Progenitor cell of endocrine pancreas (in vitro differentiated cells): ENCODE measurements around the gene PRR5L. TPM values are rescaled to one million over a fixed set of nuclear protein-coding genes. Genes with fewer than 3 reads are reported as not detected.

ENCODE experiments used
- DNase-seq: peaks from one replicate; pipeline ENCODE4 v3.0.0; 2021; ENCODE audit warnings: low spot score; ENCODE audit not compliant: unreplicated experiment
- H3K27ac Mint-ChIP-seq: 2 replicates; pipeline ENCODE4 v1.8.0; 2021; ENCODE audit warnings: mild to moderate bottlenecking, moderate library complexity, mixed read lengths
- H3K27me3 Mint-ChIP-seq: 2 replicates; pipeline ENCODE4 v1.8.0; 2021; ENCODE audit warnings: mixed read lengths
- H3K36me3 Mint-ChIP-seq: 2 replicates; pipeline ENCODE4 v1.8.0; 2022; ENCODE audit warnings: mixed read lengths; ENCODE audit not compliant: insufficient read depth
- H3K4me1 Mint-ChIP-seq: 2 replicates; pipeline ENCODE4 v1.8.0; 2021; ENCODE audit warnings: low read depth, mixed read lengths
- H3K4me3 Mint-ChIP-seq: 2 replicates; pipeline ENCODE4 v1.8.0; 2021; ENCODE audit warnings: low read depth, mild to moderate bottlenecking, moderate library complexity, mixed read lengths
- H3K9me3 Mint-ChIP-seq: 2 replicates; pipeline ENCODE4 v1.8.0; 2021; ENCODE audit warnings: low read depth, mixed read lengths
- CTCF ChIP-seq: fragments of 200-600 bp; sonication (generic); IDR thresholded peaks from one replicate; pipeline ENCODE4 v1.5.0; 2021; ENCODE audit warnings: antibody characterized with exemption, mild to moderate bottlenecking; ENCODE audit not compliant: unreplicated experiment
- total RNA-seq: library from RNA; stranded (reverse); gene quantifications from 2 replicates; pipeline ENCODE4 v1.2.1, GENCODE V29; 2021

PRR5L gene
- total RNA-seq, 1 donor from 2014 or later = 1.7 TPM

DNA sequence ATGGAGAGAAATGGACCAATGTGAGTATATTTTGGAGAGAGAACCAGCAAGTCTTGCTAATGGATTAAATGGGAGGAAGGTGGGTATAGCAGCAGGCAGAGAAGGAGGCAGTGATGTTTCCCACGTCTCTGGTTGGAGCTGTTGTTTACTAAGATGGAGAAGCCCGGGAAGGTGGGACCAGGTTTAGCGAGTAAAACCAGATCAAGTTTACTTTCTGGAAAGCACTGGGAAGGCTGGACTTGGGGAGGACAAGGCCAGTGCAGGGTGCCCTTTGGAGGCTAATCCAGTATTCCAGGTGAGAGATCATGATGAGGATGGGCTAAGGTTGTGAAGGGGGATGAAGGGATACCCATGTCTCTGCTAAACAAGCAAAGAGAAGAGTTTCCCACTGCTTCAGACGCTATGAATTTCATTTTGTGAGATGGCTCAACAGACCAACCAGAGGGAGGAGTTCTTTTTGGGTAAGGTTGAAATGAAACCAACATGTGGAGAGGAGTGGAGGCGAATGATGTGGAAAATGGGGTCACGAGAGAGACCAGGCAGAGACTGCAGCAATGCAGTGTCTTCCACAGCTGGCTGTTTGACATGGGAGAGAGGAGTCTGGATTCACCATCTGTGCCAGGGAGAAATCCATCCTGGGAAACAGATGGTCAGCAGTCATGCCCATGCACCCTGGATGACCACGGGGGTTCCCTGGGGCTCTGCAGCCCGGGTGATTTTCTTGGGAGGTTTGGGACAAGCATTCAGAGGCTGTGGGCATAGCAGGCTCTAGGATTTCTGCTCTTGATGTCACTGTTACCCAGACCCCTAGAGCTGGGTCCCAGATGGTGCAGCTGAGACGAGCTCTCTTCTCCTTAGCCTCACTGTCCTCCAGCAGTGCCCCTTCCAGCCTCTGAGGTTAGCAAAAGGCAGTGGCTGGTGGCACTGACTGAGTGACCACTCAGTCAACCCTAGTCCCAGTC is 31.8 kb upstream of the PRR5L start:
- peaks cover 16% of the 10 kb centered on the region for H3K27me3 Mint-ChIP-seq
- DNase-seq = no peak
- H3K27ac Mint-ChIP-seq = no peak overlapping the region
- no peak for TF ChIP-seq CTCF
- no peak overlapping the region for H3K4me3 Mint-ChIP-seq
- no peaks in the 10 kb centered on the region for H3K9me3 Mint-ChIP-seq
- H3K4me1 Mint-ChIP-seq = peaks cover 5% of the 10 kb centered on the region
- no peaks in the 10 kb centered on the region for H3K36me3 Mint-ChIP-seq

DNA sequence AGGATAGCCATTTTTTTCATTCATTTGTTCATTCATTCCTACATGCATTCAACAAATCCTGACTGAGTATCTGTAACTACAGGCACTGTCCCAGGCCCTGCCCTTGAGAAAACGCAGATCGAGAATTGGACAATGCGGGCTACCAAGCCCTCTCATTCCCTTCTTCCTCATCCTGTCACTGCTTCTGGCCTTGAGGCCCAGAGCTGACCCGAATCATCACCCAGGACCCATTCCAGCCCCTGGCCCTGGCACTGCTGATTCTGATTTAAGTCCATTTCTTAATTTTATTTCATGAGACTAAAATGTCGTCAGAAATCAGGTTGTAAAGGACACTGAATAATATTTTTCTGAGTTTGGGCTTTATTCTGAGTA is 31.1 kb upstream of the PRR5L start:
- no peak overlapping the region for H3K27ac Mint-ChIP-seq
- H3K27me3 Mint-ChIP-seq = peaks cover 16% of the 10 kb centered on the region
- H3K4me3 Mint-ChIP-seq = no peak overlapping the region
- H3K36me3 Mint-ChIP-seq = no peaks in the 10 kb centered on the region
- no peak for TF ChIP-seq CTCF
- no peak for DNase-seq
- H3K9me3 Mint-ChIP-seq = no peaks in the 10 kb centered on the region
- peaks cover 5% of the 10 kb centered on the region for H3K4me1 Mint-ChIP-seq

DNA sequence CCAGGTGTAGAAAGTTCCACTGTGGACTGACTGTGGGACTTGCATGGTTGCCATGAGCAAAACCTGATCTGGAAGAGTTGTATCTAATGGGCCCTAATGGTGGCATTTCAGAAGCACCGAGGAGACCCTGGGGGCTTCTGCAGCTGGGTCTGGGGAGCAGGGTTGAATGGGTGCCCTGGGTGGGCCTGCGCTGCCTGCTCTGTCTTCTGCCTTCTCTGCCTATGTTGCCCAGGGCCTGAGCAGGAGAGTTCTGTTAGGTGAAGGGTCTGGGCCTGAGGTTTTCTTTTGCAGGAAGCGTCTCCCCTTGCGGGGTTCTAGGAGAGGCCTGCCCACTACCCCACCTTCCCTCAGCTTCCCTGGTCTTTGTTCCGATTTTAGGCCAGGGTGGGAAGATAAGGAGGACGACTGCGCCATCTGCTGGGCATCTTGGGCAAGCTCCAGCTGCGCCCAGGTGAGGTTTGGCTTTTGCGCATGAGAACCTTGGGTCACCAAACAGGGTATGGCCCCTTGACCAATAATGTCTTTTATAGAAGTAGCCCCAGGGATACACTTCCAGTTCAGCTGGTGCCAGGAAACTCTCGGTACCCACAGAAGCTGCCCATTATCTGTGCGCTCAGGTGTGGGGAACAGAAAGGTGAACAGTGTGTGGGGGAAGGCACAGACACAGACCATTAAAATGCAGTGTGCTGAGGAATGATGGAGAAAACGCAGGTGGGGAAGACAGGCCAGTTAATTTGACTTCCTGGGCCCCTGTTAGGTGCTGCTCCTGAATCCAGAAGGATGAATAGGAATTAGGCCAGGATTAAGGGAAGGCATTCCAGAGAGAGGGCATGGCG is 30.1 kb upstream of the PRR5L start:
- peak; percentile 89 for TF ChIP-seq CTCF
- no peak overlapping the region for H3K4me3 Mint-ChIP-seq
- H3K36me3 Mint-ChIP-seq = peaks cover 3% of the 10 kb centered on the region
- peak; percentile 51 for DNase-seq
- peaks cover 15% of the 10 kb centered on the region for H3K27me3 Mint-ChIP-seq
- peaks cover 5% of the 10 kb centered on the region for H3K4me1 Mint-ChIP-seq
- H3K9me3 Mint-ChIP-seq = no peaks in the 10 kb centered on the region
- no peak overlapping the region for H3K27ac Mint-ChIP-seq

DNA sequence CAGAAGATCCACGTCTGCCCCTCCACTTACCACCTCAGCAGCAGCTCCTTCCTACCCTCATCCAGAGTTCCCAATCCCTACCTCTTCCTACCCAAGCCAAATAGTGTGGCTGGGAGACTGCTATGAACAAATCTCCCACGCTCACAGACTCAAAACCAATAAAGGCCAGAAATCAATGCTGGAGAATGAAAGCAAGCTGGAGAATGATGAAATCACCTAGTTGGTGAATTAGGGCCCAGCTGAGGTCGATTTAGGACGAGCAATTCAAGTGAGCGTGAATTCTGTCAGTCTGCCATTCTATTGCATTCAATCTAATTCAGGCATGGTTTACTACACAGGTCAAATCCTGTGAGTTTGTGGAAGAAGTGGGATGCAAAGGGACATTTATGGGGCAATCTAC is 29.3 kb upstream of the PRR5L start:
- no peaks in the 10 kb centered on the region for H3K9me3 Mint-ChIP-seq
- no peak overlapping the region for H3K27ac Mint-ChIP-seq
- TF ChIP-seq CTCF = no peak
- H3K4me1 Mint-ChIP-seq = peaks cover 5% of the 10 kb centered on the region
- no peak for DNase-seq
- H3K4me3 Mint-ChIP-seq = no peak overlapping the region
- peaks cover 5% of the 10 kb centered on the region for H3K36me3 Mint-ChIP-seq
- H3K27me3 Mint-ChIP-seq = peaks cover 11% of the 10 kb centered on the region

DNA sequence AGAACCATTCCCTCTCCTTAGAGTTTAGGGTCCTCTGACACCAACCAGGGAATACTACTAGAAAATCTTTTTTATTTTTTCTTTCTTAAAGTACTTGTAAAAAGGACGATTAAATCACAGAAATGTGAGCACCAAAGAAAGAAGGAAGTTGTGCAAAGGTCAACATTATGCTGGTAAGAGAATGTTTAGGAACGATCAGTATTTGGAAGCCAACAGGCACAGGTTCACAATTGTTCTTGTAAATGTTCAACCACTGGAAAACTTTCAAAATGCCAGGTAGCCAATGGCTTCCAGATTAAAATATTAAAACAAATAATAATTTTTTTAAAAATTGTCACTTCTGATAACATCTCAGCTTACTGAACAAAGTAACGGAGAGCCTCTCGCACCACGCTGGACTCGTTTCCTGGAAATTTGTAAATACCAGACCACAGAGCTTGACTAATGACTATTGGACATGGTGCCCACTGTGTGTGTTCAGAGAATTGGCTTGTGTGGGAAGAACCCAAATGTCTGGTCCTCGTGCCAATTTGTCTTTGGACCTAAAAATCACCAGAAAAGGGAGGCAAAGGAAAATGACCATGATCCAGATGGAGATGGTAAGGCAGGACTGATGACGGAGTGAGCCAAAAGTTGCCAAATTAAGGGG is 27.6 kb upstream of the PRR5L start:
- DNase-seq = no peak
- peaks cover 8% of the 10 kb centered on the region for H3K27me3 Mint-ChIP-seq
- no peak for TF ChIP-seq CTCF
- H3K9me3 Mint-ChIP-seq = no peaks in the 10 kb centered on the region
- H3K36me3 Mint-ChIP-seq = peaks cover 16% of the 10 kb centered on the region
- no peak overlapping the region for H3K27ac Mint-ChIP-seq
- no peak overlapping the region for H3K4me3 Mint-ChIP-seq
- H3K4me1 Mint-ChIP-seq = peaks cover 5% of the 10 kb centered on the region
